ENCODE results near the gene DLX3. TPM values are rescaled to one million over a fixed set of nuclear protein-coding genes. Genes with fewer than 3 reads are reported as not detected.
A peak's percentile ranks its signal among the peaks of the same experiment; 100 is the strongest.

DLX3 gene
- total RNA-seq, 1 donor from 2014 or later, result not detected

DNA sequence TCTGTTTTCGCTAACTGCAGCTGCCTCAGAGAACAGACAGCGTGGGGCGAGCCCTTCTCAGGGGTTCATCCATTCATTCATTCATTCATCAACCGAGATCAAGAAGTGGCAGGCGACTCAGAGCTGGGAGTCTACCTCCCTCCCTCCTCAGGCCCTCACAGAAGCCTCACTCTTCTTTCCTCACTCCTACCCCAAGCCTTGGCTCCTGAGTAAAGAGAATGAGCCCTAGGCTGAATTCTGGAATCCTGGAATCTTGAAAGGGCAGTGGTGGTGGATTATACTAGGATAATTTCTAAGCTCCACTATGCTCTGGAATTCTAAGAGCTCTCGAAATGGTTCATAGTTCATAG, 2.3 kb upstream of the DLX3 start:
- Histone ChIP-seq H3K36me3 (no peaks in the 10 kb centered on the region), H3K4me1 (peaks cover 39% of the 10 kb centered on the region), H3K27me3 (ENCODE audit: low read depth) (peaks cover 100% of the 10 kb centered on the region), H3K4me3 (peak overlapping the region; percentile 66), H3K9me3 (replicated peaks) (no peaks in the 10 kb centered on the region), H3K27ac (replicated peaks) (no peak overlapping the region)
- intact Hi-C loops (cut with micrococcal nuclease), result loop anchor here (5.0 kb wide), 1 partner anchor 135 kb away; no protein-coding TSS in a partner anchor
- TF ChIP-seq, protein P1, sequence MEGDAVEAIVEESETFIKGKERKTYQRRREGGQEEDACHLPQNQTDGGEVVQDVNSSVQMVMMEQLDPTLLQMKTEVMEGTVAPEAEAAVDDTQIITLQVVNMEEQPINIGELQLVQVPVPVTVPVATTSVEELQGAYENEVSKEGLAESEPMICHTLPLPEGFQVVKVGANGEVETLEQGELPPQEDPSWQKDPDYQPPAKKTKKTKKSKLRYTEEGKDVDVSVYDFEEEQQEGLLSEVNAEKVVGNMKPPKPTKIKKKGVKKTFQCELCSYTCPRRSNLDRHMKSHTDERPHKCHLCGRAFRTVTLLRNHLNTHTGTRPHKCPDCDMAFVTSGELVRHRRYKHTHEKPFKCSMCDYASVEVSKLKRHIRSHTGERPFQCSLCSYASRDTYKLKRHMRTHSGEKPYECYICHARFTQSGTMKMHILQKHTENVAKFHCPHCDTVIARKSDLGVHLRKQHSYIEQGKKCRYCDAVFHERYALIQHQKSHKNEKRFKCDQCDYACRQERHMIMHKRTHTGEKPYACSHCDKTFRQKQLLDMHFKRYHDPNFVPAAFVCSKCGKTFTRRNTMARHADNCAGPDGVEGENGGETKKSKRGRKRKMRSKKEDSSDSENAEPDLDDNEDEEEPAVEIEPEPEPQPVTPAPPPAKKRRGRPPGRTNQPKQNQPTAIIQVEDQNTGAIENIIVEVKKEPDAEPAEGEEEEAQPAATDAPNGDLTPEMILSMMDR (IDR thresholded peaks at IDR 0.05; ENCODE audit: borderline replicate concordance), result no peak
- no peak for DNase-seq

DNA sequence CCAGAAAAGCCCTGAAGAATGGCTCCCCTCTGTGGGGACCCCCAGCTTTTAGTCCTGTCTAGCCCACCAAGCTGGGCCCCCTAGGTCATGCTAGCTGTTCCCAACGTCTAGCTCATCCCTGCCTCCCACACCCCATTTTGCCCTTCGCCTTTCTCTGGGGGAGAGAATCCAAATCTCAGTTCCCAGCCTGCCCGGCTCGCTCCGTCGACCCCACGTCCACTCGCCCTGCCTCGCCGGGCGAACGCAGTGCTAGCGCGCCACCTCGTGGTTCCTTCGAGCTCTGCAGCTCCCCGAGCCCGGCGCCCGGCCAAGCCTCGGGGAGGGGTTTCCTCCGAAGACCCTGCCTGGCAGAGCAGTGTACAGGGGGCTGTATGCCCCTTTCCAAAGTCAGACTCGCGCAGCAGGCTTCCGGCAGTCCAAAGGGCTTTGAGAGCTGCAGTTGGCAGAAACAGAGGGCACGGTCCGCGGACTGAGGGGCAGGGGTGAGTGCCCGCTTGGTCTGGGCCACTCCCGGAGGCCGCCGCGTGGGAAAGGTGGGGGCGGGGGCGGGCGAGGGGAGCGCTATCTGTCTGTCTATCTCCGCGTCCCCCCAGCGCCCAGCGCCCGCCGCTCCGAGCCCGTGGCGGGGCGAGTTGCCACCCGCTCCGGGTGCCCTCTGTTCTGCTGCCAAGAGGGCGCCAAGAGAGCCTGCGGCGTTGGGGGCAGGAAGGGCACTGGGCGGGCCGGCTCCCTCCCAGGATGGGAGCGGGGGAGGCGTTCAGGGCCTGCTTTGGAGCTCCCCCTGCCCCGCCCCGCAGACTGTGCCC, 1.7 kb upstream of the DLX3 start:
- Histone ChIP-seq H3K36me3 (no peaks in the 10 kb centered on the region), H3K4me1 (peaks cover 39% of the 10 kb centered on the region), H3K27ac (replicated peaks) (no peak overlapping the region), H3K4me3 (peak overlapping the region; percentile 66), H3K9me3 (replicated peaks) (no peaks in the 10 kb centered on the region), H3K27me3 (ENCODE audit: low read depth) (peaks cover 100% of the 10 kb centered on the region)
- TF ChIP-seq, protein P1 (IDR thresholded peaks at IDR 0.05; ENCODE audit: borderline replicate concordance), result peak; percentile 97
- intact Hi-C loops (cut with micrococcal nuclease), result loop anchor here (5.0 kb wide), 1 partner anchor 134 kb away; no protein-coding TSS in a partner anchor
- DNase-seq, result peak; percentile 46

DNA sequence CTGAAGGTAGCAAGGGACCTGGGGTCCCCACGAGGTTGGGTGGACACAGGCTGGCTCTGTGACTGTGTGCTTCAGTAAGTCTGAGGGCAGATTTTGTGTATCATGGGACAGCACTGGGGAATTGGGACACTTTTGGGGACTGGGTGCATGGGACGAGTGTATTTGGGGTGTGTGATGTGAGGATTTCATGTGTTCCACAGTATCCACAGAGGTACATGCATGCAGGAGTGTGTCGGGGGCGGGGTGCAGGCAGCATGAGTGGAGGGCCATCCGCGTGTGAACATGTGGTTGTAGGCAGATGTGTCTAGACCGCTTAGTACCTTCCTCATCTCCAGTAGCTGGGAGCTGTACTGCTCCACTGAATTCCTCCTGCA, 1.1 kb upstream of the DLX3 start:
- intact Hi-C loops (cut with micrococcal nuclease), result loop anchor here (5.0 kb wide), 1 partner anchor 134 kb away; no protein-coding TSS in a partner anchor
- peaks cover 39% of the 10 kb centered on the region for H3K4me1 ChIP-seq
- H3K36me3 ChIP-seq, result no peaks in the 10 kb centered on the region
- H3K27ac ChIP-seq (replicated peaks), result no peak overlapping the region
- H3K4me3 ChIP-seq, result no peak overlapping the region
- DNase-seq, result no peak
- H3K9me3 ChIP-seq (replicated peaks), result no peaks in the 10 kb centered on the region
- peaks cover 100% of the 10 kb centered on the region for H3K27me3 ChIP-seq (ENCODE audit: low read depth)
- TF ChIP-seq, protein P1 (IDR thresholded peaks at IDR 0.05; ENCODE audit: borderline replicate concordance), result no peak

DNA sequence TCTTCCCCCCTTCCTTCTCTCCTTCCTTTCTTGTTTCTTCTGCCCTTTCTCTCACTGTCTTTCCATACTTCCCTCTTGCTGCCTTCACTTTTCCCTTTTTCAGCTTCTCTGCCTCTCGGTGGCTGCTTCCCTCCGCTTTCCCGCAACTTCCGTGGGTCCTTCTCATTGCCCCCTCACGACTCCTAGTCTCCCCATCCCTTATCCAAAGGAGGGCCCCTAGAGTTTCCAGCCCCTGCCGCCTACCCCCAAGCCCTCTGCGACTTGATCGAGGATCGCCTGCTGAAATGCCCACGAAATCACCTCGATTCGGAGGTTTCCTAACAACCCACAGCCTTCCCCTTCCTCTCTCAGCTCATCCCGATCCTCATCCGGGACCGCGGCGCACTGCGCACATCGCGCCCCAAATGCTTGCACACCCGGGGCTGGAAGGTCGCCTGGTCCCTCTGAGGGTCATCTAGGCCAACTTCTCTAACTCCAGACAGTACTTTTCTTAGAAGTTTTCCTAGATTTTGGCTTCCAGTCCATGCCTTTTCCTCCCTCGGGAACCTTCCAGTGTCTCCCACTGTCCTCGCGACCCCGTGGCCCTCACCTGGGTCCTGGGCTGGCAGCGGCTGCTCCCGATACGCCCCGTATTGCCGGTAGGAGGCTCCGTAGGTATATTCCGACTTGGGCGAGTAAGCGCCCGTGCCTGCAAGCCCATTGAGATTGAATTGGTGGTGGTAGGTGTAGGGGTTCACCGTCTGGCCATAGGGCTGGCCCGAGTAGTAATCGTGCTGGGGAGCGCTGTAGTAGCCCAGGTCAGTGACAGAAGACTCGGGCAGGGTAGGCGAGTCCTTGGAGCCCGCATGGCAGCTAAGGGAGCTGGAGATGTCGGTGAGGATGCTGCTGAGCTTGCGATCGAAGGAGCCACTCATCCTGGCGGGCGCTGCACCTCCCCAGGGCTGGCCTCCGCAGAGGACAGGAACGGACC, 654 bp downstream of the DLX3 start:
- peaks cover 39% of the 10 kb centered on the region for H3K4me1 ChIP-seq
- intact Hi-C loops (cut with micrococcal nuclease), result loop anchor here (5.0 kb wide), 1 partner anchor 132 kb away; no protein-coding TSS in a partner anchor
- no peaks in the 10 kb centered on the region for H3K36me3 ChIP-seq
- H3K4me3 ChIP-seq, result peak overlapping the region; percentile 64
- H3K27ac ChIP-seq (replicated peaks), result no peak overlapping the region
- H3K9me3 ChIP-seq (replicated peaks), result no peaks in the 10 kb centered on the region
- TF ChIP-seq, protein P1 (IDR thresholded peaks at IDR 0.05; ENCODE audit: borderline replicate concordance), result no peak
- H3K27me3 ChIP-seq (ENCODE audit: low read depth), result peaks cover 100% of the 10 kb centered on the region
- no peak for DNase-seq

DNA sequence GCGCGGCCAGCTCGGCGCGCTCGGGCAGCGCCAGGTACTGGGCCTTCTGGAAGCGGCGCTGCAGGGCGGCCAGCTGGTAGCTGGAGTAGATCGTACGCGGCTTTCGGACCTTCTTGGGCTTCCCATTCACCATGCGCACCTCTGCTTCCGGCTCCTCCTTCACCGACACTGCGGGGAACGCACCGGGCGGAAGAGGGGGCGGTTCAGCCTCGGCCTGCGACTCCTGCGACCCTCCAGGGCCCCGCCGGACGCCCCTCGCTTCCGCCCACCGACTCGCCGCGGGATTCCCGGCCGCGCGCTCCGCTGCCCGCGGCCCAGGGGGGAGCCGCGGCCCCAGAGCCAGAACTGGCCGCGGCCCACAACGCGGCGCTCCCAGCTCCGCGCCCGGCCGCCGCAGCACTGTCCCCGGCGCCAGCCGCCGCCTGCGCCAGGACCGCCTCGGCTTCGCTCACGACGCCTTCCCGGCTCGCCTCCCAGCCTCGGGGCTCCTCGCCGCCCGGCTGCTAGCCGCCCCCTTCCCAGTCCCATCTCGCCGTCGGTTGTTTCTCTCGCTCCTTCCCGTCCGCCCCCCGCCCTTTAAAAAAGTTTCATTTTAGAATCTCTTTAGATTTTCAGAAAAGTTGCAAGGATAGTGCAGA, 1.5 kb downstream of the DLX3 start:
- Histone ChIP-seq H3K36me3 (no peaks in the 10 kb centered on the region), H3K4me1 (peaks cover 38% of the 10 kb centered on the region), H3K27ac (replicated peaks) (no peak overlapping the region), H3K9me3 (replicated peaks) (no peaks in the 10 kb centered on the region), H3K4me3 (peak overlapping the region; percentile 64), H3K27me3 (ENCODE audit: low read depth) (peaks cover 98% of the 10 kb centered on the region)
- DNase-seq, result no peak
- TF ChIP-seq, protein P1 (IDR thresholded peaks at IDR 0.05; ENCODE audit: borderline replicate concordance), result no peak
- intact Hi-C loops (cut with micrococcal nuclease), result no loop called here
